HEK293 (cell line): ENCODE measurements around the gene PYGO2.

Experiments
- CTCF ChIA-PET: fragments of 350-600 bp; formaldehyde crosslinking; extraction: SDS; loops from one replicate; lab custom pipeline; 2021; ENCODE audit warnings: antibody characterized with exemption; lab: Yijun Ruan, JAX
- POLR2A ChIA-PET: fragments of 300-600 bp; formaldehyde crosslinking; extraction: SDS; loops from one replicate; lab custom pipeline; 2020; ENCODE audit warnings: antibody characterized with exemption, inconsistent platforms; lab: Yijun Ruan, JAX
- H3K27ac ChIP-seq: fragments of 200-500 bp; sonication (Bioruptor generic); 2 replicates; pipeline ENCODE4 v1.5.1; 2014; ENCODE audit warnings: low read depth, low read length, control low read depth, inconsistent platforms; ENCODE audit errors: extremely low read depth
- H3K36me3 ChIP-seq, 2 experiments: fragments of 200-500 bp in 1 of 2; sonication (Bioruptor generic) in 1 of 2; 1 replicate in 1 of 2; 2 replicates in 1 of 2; pipeline ENCODE4 v1.5.1; 2014 to 2017; ENCODE audit warnings: inconsistent platforms in 2 of 2, low read length in 2 of 2; ENCODE audit not compliant: control insufficient read depth in 2 of 2, insufficient read depth in 1 of 2
- H3K4me1 ChIP-seq: fragments of 200-500 bp; sonication (Bioruptor generic); 2 replicates; pipeline ENCODE4 v1.5.1; 2014; ENCODE audit warnings: mild to moderate bottlenecking, low read length, inconsistent platforms; ENCODE audit not compliant: control insufficient read depth, insufficient read depth
- H3K4me3 ChIP-seq: 2 replicates; pipeline ENCODE4 v1.5.1; 2011; ENCODE audit warnings: low read depth, mild to moderate bottlenecking, control low read depth, low read length, moderate library complexity
- H3K9me3 ChIP-seq: fragments of 200-500 bp; sonication (Bioruptor generic); 2 replicates; pipeline ENCODE4 v1.5.1; 2014; ENCODE audit warnings: low read depth, low read length, inconsistent platforms; ENCODE audit not compliant: control insufficient read depth, insufficient read depth
- GLIS1 ChIP-seq: fragments of 450-650 bp; formaldehyde crosslinking; IDR thresholded peaks from 2 replicates; pipeline ENCODE4 v1.5.1; 2016; ENCODE audit warnings: missing biosample characterization, missing genetic modification characterization
- HOXD13 ChIP-seq: sonication (generic); formaldehyde crosslinking; IDR thresholded peaks from 2 replicates; pipeline ENCODE4 v1.8.0; 2022; ENCODE audit warnings: missing genetic modification reagents, borderline replicate concordance
- IKZF3 ChIP-seq: fragments of 450-650 bp; IDR thresholded peaks from 2 replicates; pipeline ENCODE4 v1.5.0; 2018; ENCODE audit warnings: missing biosample characterization, mild to moderate bottlenecking, missing genetic modification characterization, moderate library complexity
- KLF10 ChIP-seq: fragments of 450-650 bp; IDR thresholded peaks from 2 replicates; pipeline ENCODE4 v1.5.1; 2018; ENCODE audit warnings: missing biosample characterization, mild to moderate bottlenecking, missing genetic modification characterization
- OVOL3 ChIP-seq: fragments of 450-650 bp; formaldehyde crosslinking; IDR thresholded peaks from 2 replicates; pipeline ENCODE4 v1.5.1; 2016; ENCODE audit warnings: missing biosample characterization, missing genetic modification characterization
- SALL2 ChIP-seq: fragments of 450-650 bp; formaldehyde crosslinking; IDR thresholded peaks from 2 replicates; pipeline ENCODE4 v1.5.0; 2017; ENCODE audit warnings: missing biosample characterization, mild to moderate bottlenecking, missing genetic modification characterization, borderline replicate concordance
- SCRT2 ChIP-seq: fragments of 450-650 bp; formaldehyde crosslinking; IDR thresholded peaks from 2 replicates; pipeline ENCODE4 v1.5.1; 2016; ENCODE audit warnings: missing biosample characterization, missing genetic modification characterization
- ZBTB6 ChIP-seq: fragments of 450-650 bp; formaldehyde crosslinking; IDR thresholded peaks from 2 replicates; pipeline ENCODE4 v1.5.1; 2017; ENCODE audit warnings: missing biosample characterization, missing genetic modification characterization
- ZNF121 ChIP-seq: fragments of 450-650 bp; formaldehyde crosslinking; IDR thresholded peaks from 2 replicates; pipeline ENCODE4 v1.5.1; 2016; ENCODE audit warnings: missing biosample characterization, missing genetic modification characterization
- ZNF148 ChIP-seq: fragments of 450-650 bp; formaldehyde crosslinking; IDR thresholded peaks from 2 replicates; pipeline ENCODE4 v1.5.0; 2017; ENCODE audit warnings: missing biosample characterization, missing genetic modification characterization, borderline replicate concordance
- ZNF155 ChIP-seq: fragments of 450-650 bp; formaldehyde crosslinking; IDR thresholded peaks from 2 replicates; pipeline ENCODE4 v1.5.1; 2016; ENCODE audit warnings: missing biosample characterization, missing genetic modification characterization
- ZNF174 ChIP-seq: fragments of 450-650 bp; formaldehyde crosslinking; IDR thresholded peaks from 2 replicates; pipeline ENCODE4 v1.5.0; 2017; ENCODE audit warnings: missing biosample characterization, mild to moderate bottlenecking, missing genetic modification characterization
- ZNF202 ChIP-seq: fragments of 450-650 bp; formaldehyde crosslinking; IDR thresholded peaks from 2 replicates; pipeline ENCODE4 v1.5.1; 2016; ENCODE audit warnings: missing biosample characterization, missing genetic modification characterization, borderline replicate concordance
- ZNF248 ChIP-seq: fragments of 450-650 bp; formaldehyde crosslinking; IDR thresholded peaks from 2 replicates; pipeline ENCODE4 v1.5.1; 2017; ENCODE audit warnings: missing biosample characterization, missing genetic modification characterization
- ZNF350 ChIP-seq: fragments of 450-650 bp; formaldehyde crosslinking; IDR thresholded peaks from 2 replicates; pipeline ENCODE4 v1.5.0; 2017; ENCODE audit warnings: missing biosample characterization, mild to moderate bottlenecking, missing genetic modification characterization
- ZNF37A ChIP-seq: fragments of 450-650 bp; IDR thresholded peaks from 2 replicates; pipeline ENCODE4 v1.5.1; 2018; ENCODE audit warnings: missing biosample characterization, missing genetic modification characterization
- ZNF404 ChIP-seq: fragments of 450-650 bp; formaldehyde crosslinking; IDR thresholded peaks from 2 replicates; pipeline ENCODE4 v1.5.1; 2017; ENCODE audit warnings: missing biosample characterization, missing genetic modification characterization
- ZNF600 ChIP-seq: fragments of 450-650 bp; formaldehyde crosslinking; IDR thresholded peaks from 2 replicates; pipeline ENCODE4 v1.5.1; 2016; ENCODE audit warnings: missing biosample characterization, missing genetic modification characterization
- ZNF610 ChIP-seq: fragments of 450-650 bp; formaldehyde crosslinking; IDR thresholded peaks from 2 replicates; pipeline ENCODE4 v1.5.1; 2016; ENCODE audit warnings: missing biosample characterization, missing genetic modification characterization, borderline replicate concordance
- ZNF660 ChIP-seq: fragments of 450-650 bp; IDR thresholded peaks from 2 replicates; pipeline ENCODE4 v1.5.1; 2018; ENCODE audit warnings: missing biosample characterization, mild to moderate bottlenecking, missing genetic modification characterization
- TF ChIP-seq, protein P1 (sequence below): fragments of 450-650 bp; formaldehyde crosslinking; conservative IDR thresholded peaks from 2 replicates; pipeline ENCODE4 v1.5.1; 2016; ENCODE audit warnings: low read depth, missing biosample characterization, missing genetic modification characterization

PYGO2 gene

GRCh38 chr1:154953611-154954038 is 8.0 kb downstream of the PYGO2 start (continued):
- TF ChIP-seq, protein P1, sequence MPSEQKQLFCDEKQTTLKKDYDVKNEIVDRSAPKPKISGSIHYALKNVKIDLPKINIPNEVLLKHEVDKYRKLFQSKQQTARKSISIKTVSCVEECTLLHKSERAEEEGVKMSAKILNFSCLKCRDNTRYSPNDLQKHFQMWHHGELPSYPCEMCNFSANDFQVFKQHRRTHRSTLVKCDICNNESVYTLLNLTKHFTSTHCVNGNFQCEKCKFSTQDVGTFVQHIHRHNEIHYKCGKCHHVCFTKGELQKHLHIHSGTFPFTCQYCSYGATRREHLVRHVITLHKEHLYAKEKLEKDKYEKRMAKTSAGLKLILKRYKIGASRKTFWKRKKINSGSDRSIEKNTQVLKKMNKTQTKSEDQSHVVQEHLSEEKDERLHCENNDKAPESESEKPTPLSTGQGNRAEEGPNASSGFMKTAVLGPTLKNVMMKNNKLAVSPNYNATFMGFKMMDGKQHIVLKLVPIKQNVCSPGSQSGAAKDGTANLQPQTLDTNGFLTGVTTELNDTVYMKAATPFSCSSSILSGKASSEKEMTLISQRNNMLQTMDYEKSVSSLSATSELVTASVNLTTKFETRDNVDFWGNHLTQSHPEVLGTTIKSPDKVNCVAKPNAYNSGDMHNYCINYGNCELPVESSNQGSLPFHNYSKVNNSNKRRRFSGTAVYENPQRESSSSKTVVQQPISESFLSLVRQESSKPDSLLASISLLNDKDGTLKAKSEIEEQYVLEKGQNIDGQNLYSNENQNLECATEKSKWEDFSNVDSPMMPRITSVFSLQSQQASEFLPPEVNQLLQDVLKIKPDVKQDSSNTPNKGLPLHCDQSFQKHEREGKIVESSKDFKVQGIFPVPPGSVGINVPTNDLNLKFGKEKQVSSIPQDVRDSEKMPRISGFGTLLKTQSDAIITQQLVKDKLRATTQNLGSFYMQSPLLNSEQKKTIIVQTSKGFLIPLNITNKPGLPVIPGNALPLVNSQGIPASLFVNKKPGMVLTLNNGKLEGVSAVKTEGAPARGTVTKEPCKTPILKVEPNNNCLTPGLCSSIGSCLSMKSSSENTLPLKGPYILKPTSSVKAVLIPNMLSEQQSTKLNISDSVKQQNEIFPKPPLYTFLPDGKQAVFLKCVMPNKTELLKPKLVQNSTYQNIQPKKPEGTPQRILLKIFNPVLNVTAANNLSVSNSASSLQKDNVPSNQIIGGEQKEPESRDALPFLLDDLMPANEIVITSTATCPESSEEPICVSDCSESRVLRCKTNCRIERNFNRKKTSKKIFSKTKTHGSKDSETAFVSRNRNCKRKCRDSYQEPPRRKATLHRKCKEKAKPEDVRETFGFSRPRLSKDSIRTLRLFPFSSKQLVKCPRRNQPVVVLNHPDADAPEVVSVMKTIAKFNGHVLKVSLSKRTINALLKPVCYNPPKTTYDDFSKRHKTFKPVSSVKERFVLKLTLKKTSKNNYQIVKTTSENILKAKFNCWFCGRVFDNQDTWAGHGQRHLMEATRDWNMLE (tag by site-specific recombination): no peak
- TF ChIP-seq ZNF404 (tag by site-specific recombination) (no peak), ZNF610 (tag by site-specific recombination) (no peak), SALL2 (no peak)
- TF ChIP-seq, all 188 proteins: peak for 0

- TF ChIP-seq ZNF174 (tag by site-specific recombination) (no peak), ZNF660 (tag by site-specific recombination) (no peak)
- POLR2A ChIA-PET: interaction anchor here (1.7 kb wide), 1 partner anchor 9 kb away, joined by 5 read pairs; the partner anchor contains the start of gene PYGO2
- Histone ChIP-seq H3K4me3 (no peak overlapping the region), H3K27ac (no peak overlapping the region), H3K9me3 (no peaks in the 10 kb centered on the region), H3K4me1 (peaks cover 2% of the 10 kb centered on the region; the same call in 1 of the 2 replicates), H3K36me3 (peaks cover 0 to 16% of the 10 kb centered on the region in 2 experiments; a peak in 1 of 3 replicates)
- CTCF ChIA-PET: interaction anchor here (0.6 to 1.4 kb wide), 3 partner anchors 15 to 109 kb away, joined by 3 to 4 read pairs (median 3); no protein-coding TSS in a partner anchor
Observed at GRCh38 chr1:154952664-154953063, 8.9 kb downstream of the PYGO2 start.

- H3K27ac ChIP-seq: no peak overlapping the region
- POLR2A ChIA-PET: interaction anchor here (1.7 kb wide), 1 partner anchor 9 kb away, joined by 5 read pairs; the partner anchor contains the start of gene PYGO2
- TF ChIP-seq ZNF155 (tag by site-specific recombination): no peak
- TF ChIP-seq OVOL3 (tag by site-specific recombination): no peak
- TF ChIP-seq ZNF600 (tag by site-specific recombination): no peak
- no peak for TF ChIP-seq ZBTB6 (tag by site-specific recombination)
- TF ChIP-seq ZNF148 (tag by site-specific recombination): no peak
- no peak for TF ChIP-seq ZNF350 (tag by site-specific recombination)
- TF ChIP-seq GLIS1: no peak
- TF ChIP-seq HOXD13 (CRISPR knock-in tag): no peak
- no peak for TF ChIP-seq ZNF202 (tag by site-specific recombination)
- TF ChIP-seq IKZF3 (tag by site-specific recombination): no peak
- no peak for TF ChIP-seq KLF10 (tag by site-specific recombination)
- no peak for TF ChIP-seq ZNF248 (tag by site-specific recombination)
- no peak for TF ChIP-seq ZNF37A (tag by site-specific recombination)
- TF ChIP-seq SCRT2 (tag by site-specific recombination): no peak
- TF ChIP-seq ZNF121 (tag by site-specific recombination): no peak
- TF ChIP-seq, all 188 proteins: peak for 0
- peaks cover 2% of the 10 kb centered on the region; the same call in 1 of the 2 replicates for H3K4me1 ChIP-seq
- H3K4me3 ChIP-seq: no peak overlapping the region
- peaks cover 0 to 19% of the 10 kb centered on the region in 2 experiments; a peak in 1 of 3 replicates for H3K36me3 ChIP-seq
- CTCF ChIA-PET: interaction anchor here (0.6 to 1.5 kb wide), 6 partner anchors 9 to 110 kb away, joined by 3 to 4 read pairs (median 3); no protein-coding TSS in a partner anchor
- no peaks in the 10 kb centered on the region for H3K9me3 ChIP-seq
Observed at GRCh38 chr1:154951901-154952657, 9.5 kb downstream of the PYGO2 start.
